ENCODE data around the gene PDXK.

PDXK gene

DNA sequence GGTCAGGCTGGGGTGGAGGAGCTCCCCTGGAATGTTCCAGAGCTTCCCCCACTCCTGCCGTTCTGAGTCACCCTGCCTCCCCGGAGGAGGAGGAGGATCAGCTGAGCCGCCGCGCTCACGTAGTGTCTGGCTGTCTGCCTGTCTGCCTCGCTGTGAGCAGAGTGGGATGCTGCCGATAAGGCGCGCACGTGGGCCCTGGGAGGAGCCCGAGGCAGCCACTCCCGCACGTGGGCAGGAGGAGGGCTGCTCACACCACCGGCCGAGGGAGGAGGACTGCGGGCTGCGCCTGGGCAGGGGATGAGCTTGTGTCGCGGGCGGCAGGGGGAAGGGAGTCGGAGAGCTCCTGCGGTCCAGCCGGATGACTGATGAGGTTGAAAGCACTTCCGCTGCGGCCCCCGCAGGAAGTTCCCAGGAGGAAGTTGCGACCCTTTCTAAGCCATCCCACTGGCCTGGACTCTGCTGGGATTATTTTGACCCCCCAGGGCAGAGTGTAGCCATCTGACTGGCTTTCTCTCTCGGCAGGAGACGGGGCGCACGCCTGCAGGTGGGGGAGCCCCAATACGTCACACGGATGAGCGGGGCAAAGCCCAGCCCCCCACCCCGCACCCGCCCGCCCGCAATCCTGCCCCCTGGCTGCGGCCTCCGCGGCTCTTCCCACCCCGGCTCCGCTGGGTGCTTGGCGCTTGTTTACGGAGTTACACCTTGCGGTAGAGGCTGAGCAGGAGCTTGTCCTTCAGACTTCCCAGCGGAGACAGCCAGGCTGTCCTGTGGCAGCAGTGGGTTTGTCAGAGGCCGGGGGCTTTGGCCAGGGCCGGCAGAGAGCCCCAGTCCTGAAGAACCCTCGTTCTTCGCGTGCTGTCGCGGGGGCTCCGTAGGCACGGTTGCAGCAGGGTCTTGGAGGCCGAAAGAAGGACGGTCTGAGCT lies 9.8 kb downstream of the PDXK start:
- no peak for TF ChIP-seq ZNF70 (CRISPR knock-in tag; IDR thresholded peaks at IDR 0.05)
- TF ChIP-seq OSR1 (CRISPR knock-in tag; IDR thresholded peaks at IDR 0.05), result no peak
- TF ChIP-seq ARNTL (CRISPR knock-in tag; IDR thresholded peaks at IDR 0.05; ENCODE audit: borderline replicate concordance, low read depth), result peak; percentile 92; the same call in 1 of the 2 replicates
- TF ChIP-seq SNAI2 (CRISPR knock-in tag; IDR thresholded peaks at IDR 0.05), result no peak
- TF ChIP-seq, protein P1, sequence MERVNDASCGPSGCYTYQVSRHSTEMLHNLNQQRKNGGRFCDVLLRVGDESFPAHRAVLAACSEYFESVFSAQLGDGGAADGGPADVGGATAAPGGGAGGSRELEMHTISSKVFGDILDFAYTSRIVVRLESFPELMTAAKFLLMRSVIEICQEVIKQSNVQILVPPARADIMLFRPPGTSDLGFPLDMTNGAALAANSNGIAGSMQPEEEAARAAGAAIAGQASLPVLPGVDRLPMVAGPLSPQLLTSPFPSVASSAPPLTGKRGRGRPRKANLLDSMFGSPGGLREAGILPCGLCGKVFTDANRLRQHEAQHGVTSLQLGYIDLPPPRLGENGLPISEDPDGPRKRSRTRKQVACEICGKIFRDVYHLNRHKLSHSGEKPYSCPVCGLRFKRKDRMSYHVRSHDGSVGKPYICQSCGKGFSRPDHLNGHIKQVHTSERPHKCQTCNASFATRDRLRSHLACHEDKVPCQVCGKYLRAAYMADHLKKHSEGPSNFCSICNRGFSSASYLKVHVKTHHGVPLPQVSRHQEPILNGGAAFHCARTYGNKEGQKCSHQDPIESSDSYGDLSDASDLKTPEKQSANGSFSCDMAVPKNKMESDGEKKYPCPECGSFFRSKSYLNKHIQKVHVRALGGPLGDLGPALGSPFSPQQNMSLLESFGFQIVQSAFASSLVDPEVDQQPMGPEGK (CRISPR knock-in tag; IDR thresholded peaks at IDR 0.05; ENCODE audit: borderline replicate concordance), result peak; percentile 26; the same call in 1 of the 2 replicates
- no peak for TF ChIP-seq ZFP30 (CRISPR knock-in tag; IDR thresholded peaks at IDR 0.05)
- peak; percentile 92 for ATAC-seq

DNA sequence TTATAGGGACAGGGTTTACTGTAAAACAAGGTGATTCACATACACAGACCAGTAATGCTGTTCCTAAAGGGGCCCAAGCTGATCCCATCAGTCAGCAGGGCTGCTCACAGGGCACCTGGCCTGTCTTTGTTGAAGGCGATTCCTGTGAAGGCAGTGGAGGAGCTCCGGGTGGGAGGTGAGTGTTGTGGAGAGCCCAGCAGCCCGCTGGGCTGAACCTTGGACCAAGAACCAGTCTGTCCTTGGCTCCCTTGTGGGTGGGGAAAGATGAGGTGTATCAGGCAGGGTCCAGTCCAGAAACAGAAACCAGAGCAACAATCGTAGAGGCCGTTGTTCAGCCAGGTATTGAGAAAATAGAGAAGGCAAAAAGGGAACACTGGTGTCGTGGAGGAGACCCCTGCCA lies 12.5 kb downstream of the PDXK start:
- no peak for ATAC-seq
- TF ChIP-seq ZC3H10 (CRISPR knock-in tag; IDR thresholded peaks at IDR 0.05), result no peak
- no peak for TF ChIP-seq SNAI2 (CRISPR knock-in tag; IDR thresholded peaks at IDR 0.05)
- TF ChIP-seq, protein P2, sequence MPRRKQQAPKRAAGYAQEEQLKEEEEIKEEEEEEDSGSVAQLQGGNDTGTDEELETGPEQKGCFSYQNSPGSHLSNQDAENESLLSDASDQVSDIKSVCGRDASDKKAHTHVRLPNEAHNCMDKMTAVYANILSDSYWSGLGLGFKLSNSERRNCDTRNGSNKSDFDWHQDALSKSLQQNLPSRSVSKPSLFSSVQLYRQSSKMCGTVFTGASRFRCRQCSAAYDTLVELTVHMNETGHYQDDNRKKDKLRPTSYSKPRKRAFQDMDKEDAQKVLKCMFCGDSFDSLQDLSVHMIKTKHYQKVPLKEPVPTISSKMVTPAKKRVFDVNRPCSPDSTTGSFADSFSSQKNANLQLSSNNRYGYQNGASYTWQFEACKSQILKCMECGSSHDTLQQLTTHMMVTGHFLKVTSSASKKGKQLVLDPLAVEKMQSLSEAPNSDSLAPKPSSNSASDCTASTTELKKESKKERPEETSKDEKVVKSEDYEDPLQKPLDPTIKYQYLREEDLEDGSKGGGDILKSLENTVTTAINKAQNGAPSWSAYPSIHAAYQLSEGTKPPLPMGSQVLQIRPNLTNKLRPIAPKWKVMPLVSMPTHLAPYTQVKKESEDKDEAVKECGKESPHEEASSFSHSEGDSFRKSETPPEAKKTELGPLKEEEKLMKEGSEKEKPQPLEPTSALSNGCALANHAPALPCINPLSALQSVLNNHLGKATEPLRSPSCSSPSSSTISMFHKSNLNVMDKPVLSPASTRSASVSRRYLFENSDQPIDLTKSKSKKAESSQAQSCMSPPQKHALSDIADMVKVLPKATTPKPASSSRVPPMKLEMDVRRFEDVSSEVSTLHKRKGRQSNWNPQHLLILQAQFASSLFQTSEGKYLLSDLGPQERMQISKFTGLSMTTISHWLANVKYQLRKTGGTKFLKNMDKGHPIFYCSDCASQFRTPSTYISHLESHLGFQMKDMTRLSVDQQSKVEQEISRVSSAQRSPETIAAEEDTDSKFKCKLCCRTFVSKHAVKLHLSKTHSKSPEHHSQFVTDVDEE (CRISPR knock-in tag; IDR thresholded peaks at IDR 0.05), result no peak
- TF ChIP-seq TCF4 (CRISPR knock-in tag; IDR thresholded peaks at IDR 0.05; ENCODE audit: borderline replicate concordance), result no peak
- TF ChIP-seq ZNF70 (CRISPR knock-in tag; IDR thresholded peaks at IDR 0.05), result no peak
- TF ChIP-seq ZNF8 (CRISPR knock-in tag; IDR thresholded peaks at IDR 0.05), result no peak
- TF ChIP-seq GLIS3 (CRISPR knock-in tag; IDR thresholded peaks at IDR 0.05), result no peak
- TF ChIP-seq ISL1 (CRISPR knock-in tag; IDR thresholded peaks at IDR 0.05), result no peak

DNA sequence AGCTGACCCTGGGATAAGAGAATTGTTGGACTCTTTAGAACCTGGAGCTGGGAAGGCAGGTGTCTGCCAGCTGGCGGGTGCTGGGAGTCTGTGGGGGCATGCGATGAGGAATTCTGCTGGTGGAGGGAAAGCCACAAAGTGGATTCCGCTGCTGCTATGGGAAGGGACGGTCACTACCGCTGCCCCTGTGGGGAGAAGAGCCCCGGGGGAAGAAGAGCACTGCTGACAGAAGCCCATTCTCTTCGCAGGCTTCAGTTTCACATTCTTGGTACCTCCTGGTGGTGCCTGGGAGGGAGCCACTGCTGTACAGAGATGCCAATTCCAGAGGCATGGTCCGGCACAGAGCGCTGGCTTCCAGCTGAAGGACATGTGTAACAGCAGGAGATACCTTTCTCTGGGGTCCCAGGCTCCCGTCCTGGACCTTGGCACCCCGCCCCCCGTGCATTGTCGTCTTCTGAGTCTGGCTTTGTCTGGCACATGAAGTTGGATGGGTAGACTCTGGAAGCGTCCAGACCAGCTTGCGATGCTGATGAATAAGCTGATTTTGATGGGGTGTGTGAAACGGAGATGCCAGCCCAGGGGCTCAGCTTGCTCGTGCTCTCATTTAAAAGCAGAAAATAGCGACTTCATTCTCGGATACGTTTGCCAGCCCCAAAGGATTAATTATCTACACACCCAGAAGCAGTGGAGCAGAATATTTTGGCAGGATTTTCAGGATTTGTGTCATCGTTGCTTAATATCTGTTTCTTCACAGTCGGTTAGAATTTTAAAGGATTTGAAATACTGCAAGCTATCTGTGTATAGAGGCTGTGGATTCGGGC lies 13.2 kb downstream of the PDXK start:
- no peak for ATAC-seq
- TF ChIP-seq RARB (CRISPR knock-in tag; IDR thresholded peaks at IDR 0.05), result no peak
- TF ChIP-seq ZFP3 (CRISPR knock-in tag; IDR thresholded peaks at IDR 0.05), result no peak
- TF ChIP-seq GLIS3 (CRISPR knock-in tag; IDR thresholded peaks at IDR 0.05), result no peak

DNA sequence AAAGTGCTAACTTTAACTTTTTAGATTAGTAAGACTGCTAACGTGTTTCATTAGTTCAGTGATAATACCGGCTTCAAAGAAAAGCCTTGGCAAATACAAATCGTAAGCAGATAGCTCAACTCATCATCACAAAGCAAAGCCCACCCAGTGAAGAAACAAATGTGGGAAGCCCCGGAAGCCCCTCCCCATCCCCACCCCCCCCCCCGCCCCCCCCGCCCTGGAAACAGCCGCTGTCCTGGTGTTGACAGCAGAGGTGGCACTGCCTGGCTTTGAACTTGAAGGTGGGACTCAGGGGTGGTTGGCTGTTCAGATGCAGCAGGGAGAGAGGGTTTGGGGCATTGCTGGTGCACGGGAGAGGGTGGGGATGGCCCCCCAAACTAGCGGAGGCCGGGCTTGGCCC lies 14.1 kb downstream of the PDXK start:
- TF ChIP-seq ISL1 (CRISPR knock-in tag; IDR thresholded peaks at IDR 0.05), result no peak
- TF ChIP-seq ESRRG (CRISPR knock-in tag; IDR thresholded peaks at IDR 0.05), result no peak
- no peak for TF ChIP-seq ZFP30 (CRISPR knock-in tag; IDR thresholded peaks at IDR 0.05)
- TF ChIP-seq TCF4 (CRISPR knock-in tag; IDR thresholded peaks at IDR 0.05; ENCODE audit: borderline replicate concordance), result no peak
- TF ChIP-seq, protein P3, sequence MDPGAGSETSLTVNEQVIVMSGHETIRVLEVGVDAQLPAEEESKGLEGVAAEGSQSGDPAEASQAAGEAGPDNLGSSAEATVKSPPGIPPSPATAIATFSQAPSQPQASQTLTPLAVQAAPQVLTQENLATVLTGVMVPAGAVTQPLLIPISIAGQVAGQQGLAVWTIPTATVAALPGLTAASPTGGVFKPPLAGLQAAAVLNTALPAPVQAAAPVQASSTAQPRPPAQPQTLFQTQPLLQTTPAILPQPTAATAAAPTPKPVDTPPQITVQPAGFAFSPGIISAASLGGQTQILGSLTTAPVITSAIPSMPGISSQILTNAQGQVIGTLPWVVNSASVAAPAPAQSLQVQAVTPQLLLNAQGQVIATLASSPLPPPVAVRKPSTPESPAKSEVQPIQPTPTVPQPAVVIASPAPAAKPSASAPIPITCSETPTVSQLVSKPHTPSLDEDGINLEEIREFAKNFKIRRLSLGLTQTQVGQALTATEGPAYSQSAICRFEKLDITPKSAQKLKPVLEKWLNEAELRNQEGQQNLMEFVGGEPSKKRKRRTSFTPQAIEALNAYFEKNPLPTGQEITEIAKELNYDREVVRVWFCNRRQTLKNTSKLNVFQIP (CRISPR knock-in tag; IDR thresholded peaks at IDR 0.05; ENCODE audit: borderline replicate concordance, low read depth), result no peak
- TF ChIP-seq, protein P4, sequence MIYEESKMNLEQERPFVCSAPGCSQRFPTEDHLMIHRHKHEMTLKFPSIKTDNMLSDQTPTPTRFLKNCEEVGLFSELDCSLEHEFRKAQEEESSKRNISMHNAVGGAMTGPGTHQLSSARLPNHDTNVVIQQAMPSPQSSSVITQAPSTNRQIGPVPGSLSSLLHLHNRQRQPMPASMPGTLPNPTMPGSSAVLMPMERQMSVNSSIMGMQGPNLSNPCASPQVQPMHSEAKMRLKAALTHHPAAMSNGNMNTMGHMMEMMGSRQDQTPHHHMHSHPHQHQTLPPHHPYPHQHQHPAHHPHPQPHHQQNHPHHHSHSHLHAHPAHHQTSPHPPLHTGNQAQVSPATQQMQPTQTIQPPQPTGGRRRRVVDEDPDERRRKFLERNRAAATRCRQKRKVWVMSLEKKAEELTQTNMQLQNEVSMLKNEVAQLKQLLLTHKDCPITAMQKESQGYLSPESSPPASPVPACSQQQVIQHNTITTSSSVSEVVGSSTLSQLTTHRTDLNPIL (CRISPR knock-in tag; IDR thresholded peaks at IDR 0.05; ENCODE audit: low read depth), result no peak
- no peak for TF ChIP-seq ARNTL (CRISPR knock-in tag; IDR thresholded peaks at IDR 0.05; ENCODE audit: borderline replicate concordance, low read depth)
- TF ChIP-seq RARB (CRISPR knock-in tag; IDR thresholded peaks at IDR 0.05), result no peak
- no peak for TF ChIP-seq SNAI2 (CRISPR knock-in tag; IDR thresholded peaks at IDR 0.05)
- no peak for TF ChIP-seq ZFP3 (CRISPR knock-in tag; IDR thresholded peaks at IDR 0.05)
- TF ChIP-seq ZC3H10 (CRISPR knock-in tag; IDR thresholded peaks at IDR 0.05), result no peak
- no peak for TF ChIP-seq GLIS3 (CRISPR knock-in tag; IDR thresholded peaks at IDR 0.05)
- no peak for TF ChIP-seq OSR1 (CRISPR knock-in tag; IDR thresholded peaks at IDR 0.05)
- no peak for TF ChIP-seq CSDC2 (CRISPR knock-in tag; IDR thresholded peaks at IDR 0.05)
- TF ChIP-seq ZNF70 (CRISPR knock-in tag; IDR thresholded peaks at IDR 0.05), result no peak
- no peak for TF ChIP-seq ZNF565 (CRISPR knock-in tag; conservative IDR thresholded peaks at IDR 0.05; ENCODE audit: low read depth)
- no peak for ATAC-seq

Measured in SK-N-SH treated with all-trans-retinoic acid at 6 μM for 48 hours (cell line).